ENCODE results near the gene PSMC3IP.

GRCh38 chr17:42608305-42609181 is 31.0 kb upstream of the PSMC3IP start:
- TF ChIP-seq KLF17 (tag by site-specific recombination; IDR thresholded peaks at IDR 0.05): no peak
- no peak for TF ChIP-seq KLF16 (tag by site-specific recombination; IDR thresholded peaks at IDR 0.05)
- no peak for TF ChIP-seq ZNF677 (tag by site-specific recombination; IDR thresholded peaks at IDR 0.05)
- TF ChIP-seq ZNF707 (tag by site-specific recombination; IDR thresholded peaks at IDR 0.05): no peak
- no peak for TF ChIP-seq YY1 (tag by site-specific recombination; IDR thresholded peaks at IDR 0.05)
- no peak for TF ChIP-seq ZXDB (tag by site-specific recombination; IDR thresholded peaks at IDR 0.05)
- TF ChIP-seq, protein P1, sequence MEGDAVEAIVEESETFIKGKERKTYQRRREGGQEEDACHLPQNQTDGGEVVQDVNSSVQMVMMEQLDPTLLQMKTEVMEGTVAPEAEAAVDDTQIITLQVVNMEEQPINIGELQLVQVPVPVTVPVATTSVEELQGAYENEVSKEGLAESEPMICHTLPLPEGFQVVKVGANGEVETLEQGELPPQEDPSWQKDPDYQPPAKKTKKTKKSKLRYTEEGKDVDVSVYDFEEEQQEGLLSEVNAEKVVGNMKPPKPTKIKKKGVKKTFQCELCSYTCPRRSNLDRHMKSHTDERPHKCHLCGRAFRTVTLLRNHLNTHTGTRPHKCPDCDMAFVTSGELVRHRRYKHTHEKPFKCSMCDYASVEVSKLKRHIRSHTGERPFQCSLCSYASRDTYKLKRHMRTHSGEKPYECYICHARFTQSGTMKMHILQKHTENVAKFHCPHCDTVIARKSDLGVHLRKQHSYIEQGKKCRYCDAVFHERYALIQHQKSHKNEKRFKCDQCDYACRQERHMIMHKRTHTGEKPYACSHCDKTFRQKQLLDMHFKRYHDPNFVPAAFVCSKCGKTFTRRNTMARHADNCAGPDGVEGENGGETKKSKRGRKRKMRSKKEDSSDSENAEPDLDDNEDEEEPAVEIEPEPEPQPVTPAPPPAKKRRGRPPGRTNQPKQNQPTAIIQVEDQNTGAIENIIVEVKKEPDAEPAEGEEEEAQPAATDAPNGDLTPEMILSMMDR (tag by site-specific recombination; IDR thresholded peaks at IDR 0.05): no peak
- no peak for TF ChIP-seq ZNF513 (tag by site-specific recombination; IDR thresholded peaks at IDR 0.05)
- no peak for TF ChIP-seq ZNF138 (tag by site-specific recombination; IDR thresholded peaks at IDR 0.05; ENCODE audit: borderline replicate concordance)
- no peak for TF ChIP-seq ZNF274 (IDR thresholded peaks at IDR 0.05; ENCODE audit: low read length)
- no peak for TF ChIP-seq ZNF274 (tag by site-specific recombination; IDR thresholded peaks at IDR 0.05; ENCODE audit: borderline replicate concordance)
- TF ChIP-seq ZNF660 (tag by site-specific recombination; IDR thresholded peaks at IDR 0.05): no peak
